Right lobe of liver (tissue), 4 donors: Measurements from ENCODE around the gene FURIN.
A peak's percentile ranks its signal among the peaks of the same experiment; 100 is the strongest.

ENCODE experiments used
- POLR2A ChIP-seq: fragments of 450-650 bp; IDR thresholded peaks from one replicate; pipeline ENCODE4 v1.6.1; 2017; ENCODE audit warnings: antibody characterized with exemption, mild to moderate bottlenecking
- TF ChIP-seq, protein P1 (sequence below), 4 donors: fragments of 200-600 bp in 3 of 4; fragments of 450-650 bp in 1 of 4; IDR thresholded peaks; one replicate each; pipeline versions ENCODE4 v1.5.1 to v1.8.0; 2016 to 2022; ENCODE audit warnings: antibody characterized with exemption in 4 of 4, mild to moderate bottlenecking in 2 of 4
- donor health status: DM: no; HTN: no; CAD: no.
- donor health status: DM: no; HTN: no; CAD: no.
- donor health status: DM: no; HTN: yes; CAD: no.

DNA sequence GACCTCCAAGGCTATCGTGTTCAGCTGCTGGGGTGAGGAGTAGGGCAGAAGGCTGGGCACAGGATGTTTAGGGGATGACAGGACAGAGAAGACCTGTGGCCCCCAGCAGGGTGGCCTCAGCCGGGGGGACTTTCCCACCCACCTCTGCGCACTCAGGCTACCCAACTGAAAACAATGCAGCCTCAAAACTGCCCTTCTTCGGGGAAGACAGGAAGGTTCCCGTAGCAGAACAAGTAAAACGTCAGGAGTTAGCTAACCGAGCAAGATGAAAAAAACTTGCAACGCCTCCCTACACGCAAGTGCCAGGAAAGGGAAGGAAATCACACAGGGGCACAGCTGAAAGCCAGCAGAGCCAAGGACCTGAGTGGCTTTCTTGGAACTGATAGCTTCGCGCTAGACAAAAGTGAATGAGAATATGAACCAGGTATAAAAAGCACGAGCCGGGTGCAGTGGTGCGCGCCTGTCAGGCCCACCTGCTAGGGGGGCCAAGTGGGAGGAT lies 38.4 kb upstream of the FURIN start:
- TF ChIP-seq, protein P1, sequence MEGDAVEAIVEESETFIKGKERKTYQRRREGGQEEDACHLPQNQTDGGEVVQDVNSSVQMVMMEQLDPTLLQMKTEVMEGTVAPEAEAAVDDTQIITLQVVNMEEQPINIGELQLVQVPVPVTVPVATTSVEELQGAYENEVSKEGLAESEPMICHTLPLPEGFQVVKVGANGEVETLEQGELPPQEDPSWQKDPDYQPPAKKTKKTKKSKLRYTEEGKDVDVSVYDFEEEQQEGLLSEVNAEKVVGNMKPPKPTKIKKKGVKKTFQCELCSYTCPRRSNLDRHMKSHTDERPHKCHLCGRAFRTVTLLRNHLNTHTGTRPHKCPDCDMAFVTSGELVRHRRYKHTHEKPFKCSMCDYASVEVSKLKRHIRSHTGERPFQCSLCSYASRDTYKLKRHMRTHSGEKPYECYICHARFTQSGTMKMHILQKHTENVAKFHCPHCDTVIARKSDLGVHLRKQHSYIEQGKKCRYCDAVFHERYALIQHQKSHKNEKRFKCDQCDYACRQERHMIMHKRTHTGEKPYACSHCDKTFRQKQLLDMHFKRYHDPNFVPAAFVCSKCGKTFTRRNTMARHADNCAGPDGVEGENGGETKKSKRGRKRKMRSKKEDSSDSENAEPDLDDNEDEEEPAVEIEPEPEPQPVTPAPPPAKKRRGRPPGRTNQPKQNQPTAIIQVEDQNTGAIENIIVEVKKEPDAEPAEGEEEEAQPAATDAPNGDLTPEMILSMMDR (IDR thresholded peaks at IDR 0.05) = no peak
- peak; percentile 27 for TF ChIP-seq POLR2A
